SK-N-SH treated with all-trans-retinoic acid at 6 μM for 48 hours (cell line): ENCODE data around the gene IL17REL.

Source experiments
- ATAC-seq: fragments of 200-7000 bp; cut with Tn5 transposase; 3 replicates; pipeline ENCODE4 v1.9.1; 2020; ENCODE audit warnings: mild to moderate bottlenecking, moderate library complexity
- ARNTL ChIP-seq: fragments of 450-650 bp; formaldehyde crosslinking; IDR thresholded peaks from 2 replicates; pipeline ENCODE4 v1.5.0; 2020; ENCODE audit warnings: low read depth, mild to moderate bottlenecking, moderate library complexity, borderline replicate concordance
- ESRRG ChIP-seq: fragments of 250-450 bp; sonication (Bioruptor Pico); IDR thresholded peaks from 2 replicates; pipeline ENCODE4 v1.6.1; 2021; ENCODE audit warnings: mild to moderate bottlenecking
- GLIS3 ChIP-seq: fragments of 250-450 bp; sonication (Bioruptor Pico); IDR thresholded peaks from 2 replicates; pipeline ENCODE4 v1.5.0; 2020; ENCODE audit warnings: mild to moderate bottlenecking, moderate library complexity
- ISL1 ChIP-seq: fragments of 250-450 bp; sonication (Bioruptor Pico); IDR thresholded peaks from 2 replicates; pipeline ENCODE4 v2.1.2; 2022; ENCODE audit warnings: mild to moderate bottlenecking, moderate library complexity
- OSR1 ChIP-seq: fragments of 250-450 bp; sonication (Bioruptor Pico); IDR thresholded peaks from 2 replicates; pipeline ENCODE4 v1.8.0; 2022; ENCODE audit warnings: moderate library complexity, mild to moderate bottlenecking, inconsistent platforms
- POU6F1 ChIP-seq: fragments of 250-450 bp; sonication (Bioruptor Pico); IDR thresholded peaks from 2 replicates; pipeline ENCODE4 v1.8.0; 2021; ENCODE audit warnings: low read depth, mild to moderate bottlenecking, moderate library complexity, borderline replicate concordance
- PPARA ChIP-seq: fragments of 250-450 bp; sonication (Bioruptor Pico); IDR thresholded peaks from 2 replicates; pipeline ENCODE4 v1.5.0; 2020; ENCODE audit warnings: mild to moderate bottlenecking, borderline replicate concordance
- RARB ChIP-seq: fragments of 250-450 bp; sonication (Bioruptor Pico); IDR thresholded peaks from 2 replicates; pipeline ENCODE4 v1.8.0; 2021; ENCODE audit warnings: mild to moderate bottlenecking, moderate library complexity
- SNAI2 ChIP-seq: fragments of 250-450 bp; sonication (Bioruptor Pico); IDR thresholded peaks from 2 replicates; pipeline ENCODE4 v1.5.0; 2020; ENCODE audit warnings: mild to moderate bottlenecking, moderate library complexity
- TCF4 ChIP-seq: fragments of 250-450 bp; sonication (Bioruptor Pico); IDR thresholded peaks from 2 replicates; pipeline ENCODE4 v1.8.0; 2021; ENCODE audit warnings: mild to moderate bottlenecking, moderate library complexity, borderline replicate concordance
- TOX ChIP-seq: fragments of 250-450 bp; sonication (Bioruptor Pico); IDR thresholded peaks from 2 replicates; pipeline ENCODE4 v1.8.0; 2021; ENCODE audit warnings: mild to moderate bottlenecking, moderate library complexity, borderline replicate concordance
- ZC3H10 ChIP-seq: fragments of 250-450 bp; sonication (Bioruptor Pico); IDR thresholded peaks from 2 replicates; pipeline ENCODE4 v1.5.1; 2021; ENCODE audit warnings: mild to moderate bottlenecking, moderate library complexity
- ZFP30 ChIP-seq: fragments of 450-650 bp; formaldehyde crosslinking; IDR thresholded peaks from 2 replicates; pipeline ENCODE4 v1.5.0; 2022; ENCODE audit warnings: mild to moderate bottlenecking, moderate library complexity
- ZNF565 ChIP-seq: fragments of 450-650 bp; formaldehyde crosslinking; conservative IDR thresholded peaks from 2 replicates; pipeline ENCODE4 v1.5.0; 2020; ENCODE audit warnings: low read depth, mild to moderate bottlenecking, moderate library complexity
- ZNF70 ChIP-seq: fragments of 450-650 bp; formaldehyde crosslinking; IDR thresholded peaks from 2 replicates; pipeline ENCODE4 v1.5.0; 2020; ENCODE audit warnings: mild to moderate bottlenecking, moderate library complexity
- ZNF8 ChIP-seq: fragments of 450-650 bp; formaldehyde crosslinking; IDR thresholded peaks from 2 replicates; pipeline ENCODE4 v1.5.0; 2020; ENCODE audit warnings: mild to moderate bottlenecking, moderate library complexity
- TF ChIP-seq, protein P1 (sequence below): fragments of 250-450 bp; sonication (Bioruptor Pico); IDR thresholded peaks from 2 replicates; pipeline ENCODE4 v1.5.1; 2020; ENCODE audit warnings: low read depth, mild to moderate bottlenecking, moderate library complexity
- TF ChIP-seq, protein P2 (sequence below): fragments of 250-450 bp; sonication (Bioruptor Pico); IDR thresholded peaks from 2 replicates; pipeline ENCODE4 v1.8.0; 2020; ENCODE audit warnings: mild to moderate bottlenecking, moderate library complexity, borderline replicate concordance
- TF ChIP-seq, protein P3 (sequence below): fragments of 250-450 bp; sonication (Bioruptor Pico); IDR thresholded peaks from 2 replicates; pipeline ENCODE4 v1.5.0; 2020; ENCODE audit warnings: mild to moderate bottlenecking, moderate library complexity
- TF ChIP-seq, protein P4 (sequence below): fragments of 250-450 bp; sonication (Bioruptor Pico); IDR thresholded peaks from 2 replicates; pipeline ENCODE4 v1.5.1; 2021; ENCODE audit warnings: mild to moderate bottlenecking, moderate library complexity

IL17REL gene

GRCh38 chr22:49960159-49961004 lies 52.2 kb downstream of the IL17REL start, which contains the start of gene PIM3:
PIM3 (plus strand) TSS chr22:49960772; CDS start chr22:49960948, 176 bp downstream.
- TF ChIP-seq, protein P1, sequence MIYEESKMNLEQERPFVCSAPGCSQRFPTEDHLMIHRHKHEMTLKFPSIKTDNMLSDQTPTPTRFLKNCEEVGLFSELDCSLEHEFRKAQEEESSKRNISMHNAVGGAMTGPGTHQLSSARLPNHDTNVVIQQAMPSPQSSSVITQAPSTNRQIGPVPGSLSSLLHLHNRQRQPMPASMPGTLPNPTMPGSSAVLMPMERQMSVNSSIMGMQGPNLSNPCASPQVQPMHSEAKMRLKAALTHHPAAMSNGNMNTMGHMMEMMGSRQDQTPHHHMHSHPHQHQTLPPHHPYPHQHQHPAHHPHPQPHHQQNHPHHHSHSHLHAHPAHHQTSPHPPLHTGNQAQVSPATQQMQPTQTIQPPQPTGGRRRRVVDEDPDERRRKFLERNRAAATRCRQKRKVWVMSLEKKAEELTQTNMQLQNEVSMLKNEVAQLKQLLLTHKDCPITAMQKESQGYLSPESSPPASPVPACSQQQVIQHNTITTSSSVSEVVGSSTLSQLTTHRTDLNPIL (CRISPR knock-in tag), result no peak
- TF ChIP-seq ZC3H10 (CRISPR knock-in tag), result 0 out of 2 replicates have a peak, but pooled peaks have one; percentile 16
- TF ChIP-seq, all 23 proteins: peak for 1
- peak; percentile 92 for ATAC-seq

DNA sequence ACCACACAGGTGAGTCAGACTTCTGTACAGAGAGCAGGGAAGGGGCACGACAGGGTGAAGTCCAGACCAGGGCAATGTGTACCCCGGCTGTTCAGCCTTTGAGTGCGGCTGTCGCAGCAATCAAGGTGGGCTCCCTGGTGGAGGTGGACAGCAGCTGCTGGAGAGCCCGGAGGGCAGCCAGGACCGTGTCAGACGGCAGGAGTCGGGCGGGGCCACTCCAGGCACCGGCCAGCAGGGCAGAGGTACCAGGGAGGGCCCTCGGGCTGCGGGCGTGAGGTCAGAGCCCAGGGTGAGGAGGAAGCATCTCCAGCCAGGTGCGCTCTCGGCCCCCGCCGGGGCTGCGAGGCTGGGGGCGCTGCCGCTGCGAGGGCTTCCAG lies 52.8 kb downstream of the IL17REL start:
- ATAC-seq, result peak; percentile 39
- TF ChIP-seq ZFP30 (no peak), ZNF8 (CRISPR knock-in tag) (no peak), ZNF565 (CRISPR knock-in tag) (no peak), ESRRG (CRISPR knock-in tag) (no peak), OSR1 (CRISPR knock-in tag) (no peak), ISL1 (CRISPR knock-in tag) (no peak), ARNTL (CRISPR knock-in tag) (no peak), PPARA (CRISPR knock-in tag) (no peak), RARB (CRISPR knock-in tag) (no peak), ZNF70 (no peak), SNAI2 (CRISPR knock-in tag) (no peak)
- TF ChIP-seq, protein P2, sequence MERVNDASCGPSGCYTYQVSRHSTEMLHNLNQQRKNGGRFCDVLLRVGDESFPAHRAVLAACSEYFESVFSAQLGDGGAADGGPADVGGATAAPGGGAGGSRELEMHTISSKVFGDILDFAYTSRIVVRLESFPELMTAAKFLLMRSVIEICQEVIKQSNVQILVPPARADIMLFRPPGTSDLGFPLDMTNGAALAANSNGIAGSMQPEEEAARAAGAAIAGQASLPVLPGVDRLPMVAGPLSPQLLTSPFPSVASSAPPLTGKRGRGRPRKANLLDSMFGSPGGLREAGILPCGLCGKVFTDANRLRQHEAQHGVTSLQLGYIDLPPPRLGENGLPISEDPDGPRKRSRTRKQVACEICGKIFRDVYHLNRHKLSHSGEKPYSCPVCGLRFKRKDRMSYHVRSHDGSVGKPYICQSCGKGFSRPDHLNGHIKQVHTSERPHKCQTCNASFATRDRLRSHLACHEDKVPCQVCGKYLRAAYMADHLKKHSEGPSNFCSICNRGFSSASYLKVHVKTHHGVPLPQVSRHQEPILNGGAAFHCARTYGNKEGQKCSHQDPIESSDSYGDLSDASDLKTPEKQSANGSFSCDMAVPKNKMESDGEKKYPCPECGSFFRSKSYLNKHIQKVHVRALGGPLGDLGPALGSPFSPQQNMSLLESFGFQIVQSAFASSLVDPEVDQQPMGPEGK (CRISPR knock-in tag), result no peak
- TF ChIP-seq, protein P3, sequence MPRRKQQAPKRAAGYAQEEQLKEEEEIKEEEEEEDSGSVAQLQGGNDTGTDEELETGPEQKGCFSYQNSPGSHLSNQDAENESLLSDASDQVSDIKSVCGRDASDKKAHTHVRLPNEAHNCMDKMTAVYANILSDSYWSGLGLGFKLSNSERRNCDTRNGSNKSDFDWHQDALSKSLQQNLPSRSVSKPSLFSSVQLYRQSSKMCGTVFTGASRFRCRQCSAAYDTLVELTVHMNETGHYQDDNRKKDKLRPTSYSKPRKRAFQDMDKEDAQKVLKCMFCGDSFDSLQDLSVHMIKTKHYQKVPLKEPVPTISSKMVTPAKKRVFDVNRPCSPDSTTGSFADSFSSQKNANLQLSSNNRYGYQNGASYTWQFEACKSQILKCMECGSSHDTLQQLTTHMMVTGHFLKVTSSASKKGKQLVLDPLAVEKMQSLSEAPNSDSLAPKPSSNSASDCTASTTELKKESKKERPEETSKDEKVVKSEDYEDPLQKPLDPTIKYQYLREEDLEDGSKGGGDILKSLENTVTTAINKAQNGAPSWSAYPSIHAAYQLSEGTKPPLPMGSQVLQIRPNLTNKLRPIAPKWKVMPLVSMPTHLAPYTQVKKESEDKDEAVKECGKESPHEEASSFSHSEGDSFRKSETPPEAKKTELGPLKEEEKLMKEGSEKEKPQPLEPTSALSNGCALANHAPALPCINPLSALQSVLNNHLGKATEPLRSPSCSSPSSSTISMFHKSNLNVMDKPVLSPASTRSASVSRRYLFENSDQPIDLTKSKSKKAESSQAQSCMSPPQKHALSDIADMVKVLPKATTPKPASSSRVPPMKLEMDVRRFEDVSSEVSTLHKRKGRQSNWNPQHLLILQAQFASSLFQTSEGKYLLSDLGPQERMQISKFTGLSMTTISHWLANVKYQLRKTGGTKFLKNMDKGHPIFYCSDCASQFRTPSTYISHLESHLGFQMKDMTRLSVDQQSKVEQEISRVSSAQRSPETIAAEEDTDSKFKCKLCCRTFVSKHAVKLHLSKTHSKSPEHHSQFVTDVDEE (CRISPR knock-in tag), result no peak

DNA sequence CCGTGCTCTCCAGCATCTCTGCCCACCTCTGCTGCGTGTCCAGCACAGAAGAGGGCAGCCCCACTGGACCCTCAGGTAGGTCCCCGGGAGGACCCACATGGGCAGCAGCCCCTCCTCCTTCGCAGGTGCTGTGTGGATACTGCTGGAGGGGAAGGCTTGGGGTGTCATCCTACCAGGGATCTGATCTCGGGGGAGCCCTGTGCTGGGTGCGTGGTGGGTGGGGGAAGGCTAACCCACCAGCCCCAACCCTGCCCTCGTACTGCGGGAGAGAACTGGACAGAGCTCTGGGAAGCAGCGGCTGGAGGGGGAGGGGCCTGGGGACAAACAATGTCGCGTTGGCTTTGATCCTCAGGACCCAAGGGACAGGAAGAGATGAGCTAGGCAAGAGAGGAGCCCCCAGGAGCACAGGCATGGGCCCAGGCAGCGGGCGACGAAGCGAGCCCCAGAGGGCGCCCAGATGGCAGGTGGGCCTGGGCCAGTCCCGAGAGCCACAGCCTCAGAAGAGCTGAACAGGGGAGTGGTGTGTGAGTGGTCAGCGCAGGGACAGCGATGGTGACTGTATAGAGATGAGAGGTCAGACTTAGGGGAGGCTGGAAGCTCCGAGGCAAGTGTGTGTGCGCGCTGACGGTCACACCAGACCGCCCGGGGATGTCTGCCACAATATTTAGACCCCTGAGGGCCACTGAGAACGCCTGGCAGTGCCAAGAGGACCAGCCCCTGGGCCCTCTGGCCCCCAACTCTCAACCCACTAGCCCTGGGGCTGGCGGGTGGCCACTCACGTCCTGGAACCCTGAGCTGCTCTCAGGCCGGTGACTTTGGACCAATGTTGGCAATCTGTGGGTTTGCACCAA lies 53.4 kb downstream of the IL17REL start:
- TF ChIP-seq GLIS3, result no peak
- TF ChIP-seq TOX (CRISPR knock-in tag), result no peak
- TF ChIP-seq PPARA (CRISPR knock-in tag), result no peak
- TF ChIP-seq, protein P3 (CRISPR knock-in tag), result no peak
- TF ChIP-seq ZC3H10 (CRISPR knock-in tag), result no peak
- TF ChIP-seq RARB (CRISPR knock-in tag), result no peak
- TF ChIP-seq ZNF565 (CRISPR knock-in tag), result no peak
- TF ChIP-seq TCF4 (CRISPR knock-in tag), result no peak
- no peak for TF ChIP-seq ISL1 (CRISPR knock-in tag)
- no peak for TF ChIP-seq POU6F1 (CRISPR knock-in tag)
- no peak for TF ChIP-seq OSR1 (CRISPR knock-in tag)
- no peak for TF ChIP-seq ZNF8 (CRISPR knock-in tag)
- TF ChIP-seq SNAI2 (CRISPR knock-in tag), result no peak
- TF ChIP-seq ZNF70, result no peak
- TF ChIP-seq, protein P4, sequence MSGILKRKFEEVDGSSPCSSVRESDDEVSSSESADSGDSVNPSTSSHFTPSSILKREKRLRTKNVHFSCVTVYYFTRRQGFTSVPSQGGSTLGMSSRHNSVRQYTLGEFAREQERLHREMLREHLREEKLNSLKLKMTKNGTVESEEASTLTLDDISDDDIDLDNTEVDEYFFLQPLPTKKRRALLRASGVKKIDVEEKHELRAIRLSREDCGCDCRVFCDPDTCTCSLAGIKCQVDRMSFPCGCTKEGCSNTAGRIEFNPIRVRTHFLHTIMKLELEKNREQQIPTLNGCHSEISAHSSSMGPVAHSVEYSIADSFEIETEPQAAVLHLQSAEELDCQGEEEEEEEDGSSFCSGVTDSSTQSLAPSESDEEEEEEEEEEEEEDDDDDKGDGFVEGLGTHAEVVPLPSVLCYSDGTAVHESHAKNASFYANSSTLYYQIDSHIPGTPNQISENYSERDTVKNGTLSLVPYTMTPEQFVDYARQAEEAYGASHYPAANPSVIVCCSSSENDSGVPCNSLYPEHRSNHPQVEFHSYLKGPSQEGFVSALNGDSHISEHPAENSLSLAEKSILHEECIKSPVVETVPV (CRISPR knock-in tag), result no peak
- no peak for TF ChIP-seq ESRRG (CRISPR knock-in tag)
- TF ChIP-seq, protein P1 (CRISPR knock-in tag), result no peak
- ATAC-seq, result no peak
